H54 (cell line): ENCODE results near the gene EIF4B.
"Not testable (repeated sequence)": the region's sequence is repeated elsewhere in the genome, so short reads cannot be mapped to it uniquely, and the experiment has no call there.

Experiments
- DNase-seq: peaks from one replicate; pipeline ENCODE4 v3.0.0; 2011; ENCODE audit warnings: low spot score, mixed read lengths; ENCODE audit not compliant: insufficient read length
- FAIRE-seq: peaks from 3 replicates; lab custom pipeline; 2011; peaks lifted over from hg19 to GRCh38; lab: Jason Lieb, UNC
- POLR2A ChIP-seq: IDR thresholded peaks from 2 replicates; pipeline ENCODE4 v1.6.1; 2011; ENCODE audit warnings: low read depth, mild to moderate bottlenecking, low read length

The EIF4B gene

DNA sequence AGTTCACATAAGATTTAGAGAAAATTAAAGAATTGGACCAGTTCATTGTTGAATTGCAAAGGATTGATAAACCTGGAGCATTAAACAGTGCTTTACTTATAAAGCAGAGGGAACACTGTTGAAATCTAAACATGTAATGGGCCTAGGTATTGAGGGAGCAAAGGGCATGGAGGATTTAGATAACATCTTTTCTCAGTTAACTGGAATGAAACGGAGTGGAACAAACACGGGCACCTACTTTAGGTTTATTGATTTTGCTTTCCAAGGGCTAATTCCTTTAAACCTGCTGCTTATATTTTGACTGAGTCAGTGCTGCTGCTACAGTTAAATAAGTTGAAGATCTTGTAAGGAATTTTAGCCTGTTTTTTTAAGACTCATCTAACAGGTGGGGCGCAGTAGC is 5.6 kb downstream of the EIF4B start:
- no peak for TF ChIP-seq POLR2A
- FAIRE-seq (no peak), DNase-seq (no peak)

DNA sequence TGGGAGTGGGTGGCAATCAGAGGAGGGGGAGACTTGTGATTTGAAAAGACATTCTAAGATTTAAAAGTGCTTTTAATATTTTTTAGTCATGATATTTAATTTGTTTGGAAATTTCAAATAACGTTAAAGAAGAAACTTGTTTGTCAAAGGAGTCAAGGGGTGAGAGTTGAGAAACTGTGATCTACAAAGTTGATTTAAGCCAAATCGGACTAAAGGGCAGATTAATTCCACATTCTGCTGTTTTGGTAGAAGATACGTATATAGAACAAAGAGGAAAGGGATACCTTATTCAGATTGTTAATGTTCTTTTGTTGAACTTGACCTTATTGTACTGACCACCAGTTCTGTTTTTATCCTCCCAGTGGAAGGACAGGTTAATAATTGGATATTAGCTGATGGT is 6.7 kb downstream of the EIF4B start:
- no peak for DNase-seq
- no peak for FAIRE-seq
- no peak for TF ChIP-seq POLR2A

DNA sequence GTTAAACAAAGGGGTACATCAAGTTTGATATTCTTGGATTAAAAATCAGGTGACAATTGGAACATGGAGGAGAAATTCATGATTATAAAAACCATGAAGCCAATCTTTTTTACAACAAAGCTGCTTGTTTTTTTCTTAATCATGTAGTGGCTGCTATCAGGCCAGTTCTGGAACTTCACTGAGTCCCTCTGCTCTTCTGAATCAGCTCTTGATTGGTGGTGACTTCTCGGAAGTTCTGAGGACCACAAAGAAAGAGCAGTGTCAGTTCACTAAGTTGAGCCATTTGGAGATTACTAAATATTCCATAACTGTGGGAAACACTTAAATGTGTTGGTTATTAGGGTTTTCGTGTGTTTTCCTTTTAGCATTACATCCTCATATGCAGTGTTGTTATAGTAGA is 8.5 kb downstream of the EIF4B start:
- no peak for TF ChIP-seq POLR2A
- FAIRE-seq (no peak), DNase-seq (no peak)

DNA sequence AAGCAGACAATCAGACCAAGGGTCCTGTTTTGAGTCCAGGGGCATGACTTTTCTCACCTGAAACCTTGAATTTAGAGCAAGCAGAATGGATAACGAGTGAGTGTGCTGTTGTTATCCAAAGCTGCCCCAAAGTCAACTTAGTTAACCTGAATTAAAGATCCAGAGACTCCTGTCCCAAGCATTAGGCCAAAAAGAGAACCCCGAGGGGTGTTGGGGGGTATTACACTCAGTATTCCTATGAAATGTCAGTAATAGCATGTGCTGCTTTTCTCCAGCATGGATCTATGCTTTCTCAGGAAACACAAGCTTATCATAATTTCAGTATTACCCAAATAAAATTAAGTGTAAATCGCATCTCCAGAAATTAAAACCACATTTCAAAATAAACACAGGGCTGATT is 19.0 kb downstream of the EIF4B start:
- no peak for FAIRE-seq
- no peak for TF ChIP-seq POLR2A
- DNase-seq = no peak

DNA sequence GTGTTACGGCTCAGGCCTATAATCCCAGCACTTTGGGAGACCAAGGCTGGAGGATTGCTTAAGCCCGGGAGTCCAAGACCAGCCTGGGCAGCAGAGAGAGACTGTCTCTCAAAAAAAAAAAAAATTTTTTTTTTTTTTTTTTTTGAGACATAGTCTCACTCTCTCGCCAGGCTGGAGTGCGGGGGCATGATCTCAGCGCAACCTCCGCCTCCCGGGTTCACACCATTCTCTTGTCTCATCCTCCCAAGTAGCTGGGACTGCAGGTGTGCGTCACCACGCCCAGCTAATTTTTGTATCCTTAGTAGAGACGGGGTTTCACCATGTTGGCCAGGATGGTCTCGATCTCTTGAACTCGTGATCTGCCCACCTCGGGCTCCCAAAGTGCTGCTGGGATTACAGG is 20.8 kb downstream of the EIF4B start:
- not testable (repeated sequence) for DNase-seq, FAIRE-seq

DNA sequence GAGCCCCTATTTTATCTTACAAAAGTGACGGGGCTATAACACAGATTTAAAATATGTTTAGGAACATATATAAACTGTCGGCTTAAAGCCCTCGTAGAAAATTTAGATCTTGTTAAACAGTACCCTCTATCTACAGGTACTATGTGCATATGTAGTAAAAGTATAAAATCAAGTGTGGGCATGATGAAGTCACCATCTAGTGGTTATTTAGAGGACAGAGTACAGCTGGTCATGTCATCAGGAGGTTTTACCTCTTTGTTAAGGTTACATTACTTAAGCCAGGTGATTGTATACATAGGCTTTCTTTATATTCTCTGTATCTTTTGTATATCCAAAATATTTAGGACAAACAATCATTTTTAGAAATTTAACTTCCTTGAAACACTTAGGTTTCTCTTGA is 25.4 kb downstream of the EIF4B start:
- no peak for FAIRE-seq
- no peak for DNase-seq
- TF ChIP-seq POLR2A = no peak

DNA sequence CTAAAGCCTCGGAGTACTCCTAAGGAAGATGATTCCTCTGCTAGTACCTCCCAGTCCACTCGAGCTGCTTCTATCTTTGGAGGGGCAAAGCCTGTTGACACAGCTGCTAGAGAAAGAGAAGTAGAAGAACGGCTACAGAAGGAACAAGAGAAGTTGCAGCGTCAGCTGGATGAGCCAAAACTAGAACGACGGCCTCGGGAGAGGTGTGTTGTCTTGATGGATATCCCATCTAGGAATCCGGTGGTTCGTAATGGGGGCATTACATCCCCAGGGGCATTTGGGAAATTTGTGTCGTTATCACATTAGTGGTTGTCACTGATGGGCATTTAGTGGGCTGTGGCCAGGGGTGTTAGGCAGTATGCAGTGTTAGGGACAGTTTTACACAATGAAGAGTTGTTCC is 27.6 kb downstream of the EIF4B start:
- FAIRE-seq, DNase-seq: not testable (repeated sequence)

DNA sequence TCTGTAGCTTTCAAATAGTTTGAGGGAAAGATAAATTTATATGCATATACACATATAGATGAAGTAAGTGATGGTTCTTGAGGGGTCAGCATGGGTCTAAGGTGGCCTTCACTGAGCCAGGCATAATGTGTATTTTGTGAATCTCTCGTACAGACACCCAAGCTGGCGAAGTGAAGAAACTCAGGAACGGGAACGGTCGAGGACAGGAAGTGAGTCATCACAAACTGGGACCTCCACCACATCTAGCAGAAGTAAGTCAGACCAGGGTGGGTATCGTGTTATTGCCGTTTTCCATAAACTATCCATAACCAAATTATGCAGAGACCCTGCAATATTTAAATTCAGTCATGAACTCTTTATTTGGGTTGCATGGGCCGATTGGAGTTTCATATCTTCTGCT is 28.2 kb downstream of the EIF4B start:
- no peak for DNase-seq
- FAIRE-seq = no peak
- TF ChIP-seq POLR2A = no peak

DNA sequence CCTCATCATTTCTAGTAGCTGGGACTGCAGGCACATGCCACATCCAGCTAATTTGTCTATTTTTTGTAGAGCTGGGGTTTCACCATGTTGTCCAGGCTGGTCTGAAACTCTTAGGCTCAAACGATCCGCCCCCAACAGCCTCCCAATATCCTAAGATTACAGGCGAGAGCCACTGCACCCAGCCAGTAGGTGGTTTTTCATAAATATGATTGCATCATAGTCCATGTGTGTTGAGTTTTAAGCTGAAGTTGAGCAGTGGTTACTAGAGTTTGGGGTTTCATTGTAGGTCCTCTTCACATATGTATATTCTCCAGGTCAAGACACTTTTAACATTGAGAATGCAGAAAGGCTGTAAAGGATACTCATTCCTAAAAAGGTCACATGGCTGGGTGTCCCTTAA is 30.5 kb downstream of the EIF4B start:
- FAIRE-seq = no peak
- no peak for TF ChIP-seq POLR2A
- no peak for DNase-seq

DNA sequence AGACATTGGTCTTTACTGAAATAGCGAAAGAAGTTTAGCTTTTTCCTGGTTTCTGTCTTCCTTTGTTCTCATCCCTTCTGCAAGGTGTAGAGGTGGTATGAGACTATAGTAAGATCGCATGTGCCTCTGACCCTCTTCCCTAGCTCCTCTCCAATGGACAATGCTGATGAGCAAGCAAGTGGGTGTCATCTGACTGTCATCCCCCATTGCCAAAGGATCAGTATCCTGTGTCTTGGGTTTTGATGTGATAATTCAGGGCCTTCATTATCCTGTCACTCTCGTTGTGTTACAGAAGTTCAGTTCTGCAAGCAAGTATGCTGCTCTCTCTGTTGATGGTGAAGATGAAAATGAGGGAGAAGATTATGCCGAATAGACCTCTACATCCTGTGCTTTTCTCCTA is 33.6 kb downstream of the EIF4B start:
- DNase-seq (no peak), FAIRE-seq (no peak)
- no peak for TF ChIP-seq POLR2A

DNA sequence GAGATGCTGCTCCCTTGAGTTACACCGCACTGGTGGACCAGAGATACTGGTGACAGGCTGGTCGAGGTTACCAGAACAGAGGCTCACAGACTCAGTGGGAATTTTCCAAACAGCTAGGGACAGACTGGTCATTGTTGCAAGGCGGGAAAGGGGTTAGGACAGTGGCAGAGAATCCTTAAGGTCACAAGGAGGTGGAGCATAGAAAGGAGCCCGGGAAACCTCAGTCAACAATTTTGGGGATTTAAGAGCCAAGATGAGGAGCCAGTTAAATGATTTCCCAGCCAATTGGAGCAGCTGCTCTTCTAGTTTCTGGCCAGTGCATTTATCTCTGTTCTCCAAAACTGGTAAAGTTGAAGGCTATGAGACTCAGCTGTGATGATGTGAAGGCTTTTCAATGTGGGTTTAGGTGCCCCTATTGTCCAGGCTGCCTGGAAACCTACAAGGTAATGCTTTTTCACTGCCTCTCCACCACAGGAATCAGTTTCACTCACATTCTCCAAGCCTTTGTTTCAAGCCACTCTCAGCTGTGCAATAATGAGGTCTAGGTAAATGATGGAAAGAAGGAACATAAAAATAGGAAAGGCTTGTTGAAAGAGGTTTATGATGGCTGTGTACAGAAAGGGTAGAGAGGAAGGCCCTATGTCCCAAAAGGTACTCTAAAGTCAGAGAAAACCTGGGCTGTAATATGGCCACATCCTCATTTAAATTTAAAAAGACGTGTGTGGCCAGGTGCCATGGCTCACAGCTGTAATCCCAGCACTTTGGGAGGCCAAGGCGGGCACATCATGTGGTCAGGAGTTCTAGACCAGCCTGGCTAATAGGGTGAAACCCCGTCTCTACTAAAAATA is 36.6 kb downstream of the EIF4B start:
- no peak for DNase-seq
- FAIRE-seq = no peak

DNA sequence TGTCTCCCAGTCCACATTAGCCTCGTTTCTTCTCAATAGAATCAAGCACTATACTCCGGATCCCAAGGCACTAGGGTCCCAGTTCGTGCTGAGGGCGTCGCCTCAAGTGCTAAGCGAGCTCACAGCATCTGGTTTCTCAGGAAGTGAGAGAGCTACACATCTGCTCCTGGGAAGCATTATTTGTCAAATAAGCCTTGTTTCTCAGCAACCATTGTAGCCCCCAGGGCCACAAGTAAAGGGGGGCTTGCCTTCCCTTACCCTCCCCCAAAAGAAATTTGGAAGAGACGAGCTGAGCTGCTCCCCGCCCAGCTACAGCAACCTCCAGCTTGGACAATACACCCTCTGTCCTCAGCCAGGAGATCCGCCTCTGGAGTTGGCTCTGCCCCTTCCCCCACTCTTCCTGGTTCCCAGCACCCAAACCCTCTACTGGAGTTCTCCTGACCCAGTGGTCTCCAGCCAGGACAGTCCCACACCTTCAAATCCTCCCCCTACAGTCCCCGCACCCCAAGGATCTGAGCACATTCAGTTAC is 37.9 kb downstream of the EIF4B start:
- DNase-seq (no peak), FAIRE-seq (no peak)
- no peak for TF ChIP-seq POLR2A

More for the DNA sequence above, 36.6 kb downstream of the EIF4B start:
- no peak for TF ChIP-seq POLR2A

DNA sequence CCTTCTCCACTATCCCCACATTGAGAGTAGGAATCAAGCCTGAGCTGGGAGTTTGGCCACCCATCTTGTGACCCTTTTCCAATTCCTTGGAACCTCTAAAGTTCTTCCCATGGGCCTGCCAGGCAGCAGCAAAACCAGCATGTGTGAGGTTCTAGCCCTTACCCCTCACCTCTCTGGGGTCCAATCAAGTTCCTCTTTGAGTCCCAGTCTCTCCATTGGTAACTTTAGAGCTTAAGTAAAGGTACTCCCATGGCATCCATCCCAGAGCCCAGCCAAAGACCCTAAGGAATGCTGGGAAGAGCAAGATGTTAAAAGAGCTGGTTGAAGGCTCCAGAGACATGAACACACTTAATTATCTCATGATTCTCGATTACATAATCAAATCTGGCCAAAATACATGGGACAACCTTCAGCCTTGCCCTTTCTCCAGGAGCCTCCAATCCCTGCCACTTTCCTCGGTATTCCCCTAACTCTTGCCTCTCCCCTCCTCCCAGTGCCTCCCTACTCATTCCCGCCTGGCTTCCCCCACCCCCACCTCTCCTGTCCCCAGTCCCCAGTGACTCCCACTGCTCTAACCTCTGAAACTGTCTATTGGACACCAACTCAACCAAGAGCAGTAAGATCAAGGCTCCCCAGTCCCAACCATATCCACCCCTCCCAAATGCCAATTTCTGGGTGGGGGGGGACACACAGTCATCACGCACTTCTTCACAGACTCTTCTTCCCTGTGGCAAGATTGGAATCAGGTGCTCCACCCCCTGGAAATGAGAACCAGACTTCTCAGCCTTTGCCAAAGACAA is 38.8 kb downstream of the EIF4B start:
- no peak for TF ChIP-seq POLR2A
- no peak for DNase-seq
- no peak for FAIRE-seq

DNA sequence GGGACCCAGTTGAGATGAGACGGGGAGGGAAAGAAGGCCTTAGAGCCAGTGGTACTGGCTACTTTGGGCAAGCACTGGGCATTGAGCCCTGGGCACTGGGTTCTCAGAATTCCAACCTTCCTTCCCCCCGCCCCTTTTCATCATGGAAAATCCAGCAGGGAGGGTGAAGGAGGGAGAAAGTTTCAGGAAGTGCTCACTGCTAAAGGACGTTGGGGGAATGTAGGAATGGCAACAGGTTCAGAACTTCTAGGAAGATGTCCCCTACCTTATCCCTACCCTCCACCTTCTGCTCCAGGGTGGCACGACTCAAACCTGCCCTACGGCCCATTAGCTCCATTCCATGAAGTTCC is 39.4 kb downstream of the EIF4B start:
- FAIRE-seq (no peak), DNase-seq (no peak)
- TF ChIP-seq POLR2A = no peak
